H9 (cell line): ENCODE results near the gene OPN1SW. TPM values are rescaled to one million over a fixed set of nuclear protein-coding genes. Genes with fewer than 3 reads are reported as not detected.

Experiments
- DNase-seq: peaks from one replicate; pipeline ENCODE4 v3.0.0-alpha.2; 2017
- H2AFZ ChIP-seq: one replicate; pipeline ENCODE4 v1.6.1; 2013; ENCODE audit warnings: mild to moderate bottlenecking, low read length, control low read depth, moderate library complexity
- H2AK5ac ChIP-seq: 2 replicates; pipeline ENCODE4 v1.6.1; 2013; ENCODE audit warnings: low read length, control low read depth, mixed read lengths; ENCODE audit not compliant: insufficient read length
- H2BK120ac ChIP-seq: one replicate; pipeline ENCODE4 v1.6.1; 2013; ENCODE audit warnings: low read depth, mild to moderate bottlenecking, low read length, control low read depth, inconsistent platforms; ENCODE audit not compliant: poor library complexity, severe bottlenecking
- H2BK12ac ChIP-seq: 2 replicates; pipeline ENCODE4 v1.6.1; 2013; ENCODE audit warnings: low read length, control low read depth, mixed read lengths, low read depth; ENCODE audit not compliant: insufficient read length
- H2BK15ac ChIP-seq: 2 replicates; pipeline ENCODE4 v1.6.1; 2013; ENCODE audit warnings: low read depth, low read length, control low read depth
- H2BK20ac ChIP-seq: one replicate; pipeline ENCODE4 v1.6.1; 2013; ENCODE audit warnings: low read depth, mild to moderate bottlenecking, low read length, control low read depth, inconsistent platforms; ENCODE audit not compliant: poor library complexity, severe bottlenecking
- H2BK5ac ChIP-seq: 2 replicates; pipeline ENCODE4 v1.6.1; 2013; ENCODE audit warnings: low read length, control low read depth, mixed read lengths; ENCODE audit not compliant: insufficient read length
- H3K14ac ChIP-seq: 2 replicates; pipeline ENCODE4 v1.6.1; 2013; ENCODE audit warnings: low read length, control low read depth; ENCODE audit not compliant: insufficient read depth
- H3K18ac ChIP-seq: 2 replicates; pipeline ENCODE4 v1.6.1; 2013; ENCODE audit warnings: low read depth, mild to moderate bottlenecking, mixed read lengths, low read length, control low read depth; ENCODE audit not compliant: insufficient read length
- H3K23ac ChIP-seq: 2 replicates; pipeline ENCODE4 v1.6.1; 2013; ENCODE audit warnings: low read length, control low read depth, mixed read lengths, low read depth; ENCODE audit not compliant: insufficient read length
- H3K23me2 ChIP-seq: 2 replicates; pipeline ENCODE4 v1.6.1; 2013; ENCODE audit warnings: low read depth, mild to moderate bottlenecking, mixed read lengths, low read length, control low read depth; ENCODE audit not compliant: insufficient read length, poor library complexity, severe bottlenecking
- H3K27ac ChIP-seq: 2 replicates; pipeline ENCODE4 v1.5.1; 2013; ENCODE audit warnings: low read length, control low read depth, mixed read lengths, low read depth; ENCODE audit not compliant: insufficient read length
- H3K27me3 ChIP-seq: 2 replicates; pipeline ENCODE4 v1.6.1; 2013; ENCODE audit warnings: low read length, control low read depth, inconsistent platforms; ENCODE audit not compliant: insufficient read depth
- H3K4ac ChIP-seq: 2 replicates; pipeline ENCODE4 v1.6.1; 2013; ENCODE audit warnings: low read depth, mild to moderate bottlenecking, control low read depth, inconsistent platforms, low read length, moderate library complexity
- H3K4me1 ChIP-seq: 2 replicates; pipeline ENCODE4 v1.6.1; 2013; ENCODE audit warnings: low read length, control low read depth, inconsistent platforms; ENCODE audit not compliant: insufficient read depth
- H3K4me2 ChIP-seq: 2 replicates; pipeline ENCODE4 v1.6.1; 2013; ENCODE audit warnings: low read length, control low read depth, mixed read lengths; ENCODE audit not compliant: insufficient read length, insufficient read depth
- H3K56ac ChIP-seq: 2 replicates; pipeline ENCODE4 v1.6.1; 2013; ENCODE audit warnings: low read depth, mild to moderate bottlenecking, mixed read lengths, low read length, control low read depth; ENCODE audit not compliant: insufficient read length
- H3K79me1 ChIP-seq: 2 replicates; pipeline ENCODE4 v1.6.1; 2013; ENCODE audit warnings: low read depth, mild to moderate bottlenecking, moderate library complexity, low read length, control low read depth, inconsistent platforms; ENCODE audit not compliant: insufficient read depth, poor library complexity, severe bottlenecking
- H3K79me2 ChIP-seq: 2 replicates; pipeline ENCODE4 v1.6.1; 2013; ENCODE audit warnings: low read length, control low read depth, inconsistent platforms; ENCODE audit not compliant: insufficient read depth
- H3K9ac ChIP-seq: 2 replicates; pipeline ENCODE4 v1.6.1; 2013; ENCODE audit warnings: low read length, control low read depth, mixed read lengths; ENCODE audit not compliant: insufficient read length; ENCODE audit errors: extremely low read depth
- H3K9me3 ChIP-seq: one replicate; pipeline ENCODE4 v1.6.1; 2013; ENCODE audit warnings: low read depth, low read length, inconsistent platforms; ENCODE audit not compliant: control insufficient read depth
- H3T11ph ChIP-seq: one replicate; pipeline ENCODE4 v1.6.1; 2013; ENCODE audit warnings: mild to moderate bottlenecking, low read length, control low read depth, inconsistent platforms
- H4K20me1 ChIP-seq: one replicate; pipeline ENCODE4 v1.6.1; 2013; ENCODE audit not compliant: control insufficient read depth, insufficient read length, insufficient read depth
- H4K5ac ChIP-seq: 2 replicates; pipeline ENCODE4 v1.6.1; 2013; ENCODE audit warnings: low read depth, mild to moderate bottlenecking, mixed read lengths, low read length, control low read depth; ENCODE audit not compliant: insufficient read length
- H4K8ac ChIP-seq: replicated peaks from 2 replicates; pipeline ENCODE4 v1.6.1; 2013; ENCODE audit warnings: low read length, control low read depth, mixed read lengths, low read depth; ENCODE audit not compliant: insufficient read length
- H4K91ac ChIP-seq: 2 replicates; pipeline ENCODE4 v1.6.1; 2013; ENCODE audit warnings: low read depth, mild to moderate bottlenecking, moderate library complexity, mixed read lengths, low read length, control low read depth; ENCODE audit not compliant: insufficient read length
- H3K27ac Mint-ChIP-seq, 3 experiments: 2 replicates in 2 of 3; 3 replicates in 1 of 3; pipeline ENCODE4 v1.8.0; 2020 to 2021; ENCODE audit warnings: mixed read lengths in 3 of 3, mild to moderate bottlenecking in 1 of 3, moderate library complexity in 1 of 3
- H3K27me3 Mint-ChIP-seq: 2 replicates; pipeline ENCODE4 v1.8.0; 2021; ENCODE audit warnings: low read depth, mild to moderate bottlenecking, moderate library complexity, mixed read lengths
- H3K36me3 Mint-ChIP-seq, 3 experiments: 2 replicates in 2 of 3; 3 replicates in 1 of 3; pipeline ENCODE4 v1.8.0; 2020 to 2021; ENCODE audit warnings: low read depth in 3 of 3, mixed read lengths in 3 of 3; ENCODE audit not compliant: insufficient read depth in 1 of 3
- H3K4me1 Mint-ChIP-seq, 2 experiments: 2 replicates each; pipeline ENCODE4 v1.8.0; 2020; ENCODE audit warnings: mixed read lengths in 2 of 2
- H3K4me3 Mint-ChIP-seq, 2 experiments: 2 replicates in 1 of 2; 3 replicates in 1 of 2; pipeline ENCODE4 v1.8.0; 2020 to 2021; ENCODE audit warnings: mild to moderate bottlenecking in 2 of 2, mixed read lengths in 2 of 2, moderate library complexity in 1 of 2
- H3K9me3 Mint-ChIP-seq, 2 experiments: 2 replicates in 1 of 2; 3 replicates in 1 of 2; pipeline ENCODE4 v1.8.0; 2020; ENCODE audit warnings: mild to moderate bottlenecking in 2 of 2, mixed read lengths in 2 of 2, moderate library complexity in 1 of 2
- WGBS: extraction: QIAGEN DNeasy Blood & Tissue Kit; methylation state at CpG from one replicate; pipeline ENCODE4 v1.1.7; 2013; ENCODE audit warnings: missing lambda C conversion rate, low lambda C conversion rate, mixed read lengths; ENCODE audit not compliant: insufficient read length; ENCODE audit errors: extremely low coverage; 5-methylcytosine and 5-hydroxymethylcytosine counted together
- total RNA-seq: library from RNA; stranded (reverse); gene quantifications from 2 replicates; pipeline ENCODE4 v1.2.1, GENCODE V29; 2021
- TF ChIP-seq, protein P1 (sequence below): fragments of 200-600 bp; sonication (generic); conservative IDR thresholded peaks from 3 replicates; pipeline ENCODE4 v1.8.0; 2021; ENCODE audit warnings: antibody characterized with exemption, mild to moderate bottlenecking

Gene OPN1SW
- total RNA-seq, 1 experiment from 2014 or later: not detected

DNA sequence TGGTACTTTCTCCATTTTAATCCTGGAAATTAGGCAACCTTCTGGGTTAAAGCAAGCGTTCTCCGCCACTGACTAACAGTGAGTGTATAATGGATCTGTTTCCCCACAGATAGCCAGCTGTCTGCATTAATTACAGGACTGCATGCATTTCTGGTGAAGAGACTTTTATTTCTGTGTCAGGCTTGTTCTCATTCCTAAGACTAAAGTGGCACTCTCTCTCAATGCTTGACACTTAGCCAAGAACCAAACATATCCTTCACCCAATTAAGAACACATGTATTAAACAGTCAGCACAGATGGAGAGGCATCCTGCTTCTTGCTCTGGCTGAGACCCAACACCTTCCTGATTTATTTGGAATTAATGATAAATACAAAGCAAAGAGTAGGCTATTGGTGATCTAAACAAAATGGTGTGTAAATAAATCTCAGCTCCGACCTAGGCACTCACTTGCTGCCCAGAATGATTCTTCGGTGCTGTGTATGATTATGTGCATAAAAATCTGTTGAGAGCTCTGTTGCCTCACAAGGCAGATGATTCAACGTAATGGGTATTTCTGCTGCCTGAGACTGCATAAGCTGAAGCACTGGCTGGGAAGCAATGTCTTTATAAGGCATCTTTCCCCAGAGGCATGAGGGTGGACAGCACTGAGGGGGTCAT lies 19.6 kb downstream of the OPN1SW start:
- peaks cover 23 to 77% (median 67%) of the 10 kb centered on the region in 3 experiments; a peak in 6 of 7 replicates for H3K36me3 Mint-ChIP-seq
- no peak overlapping the region for H2BK15ac ChIP-seq
- H4K8ac ChIP-seq: no peak overlapping the region
- no peak overlapping the region for H4K5ac ChIP-seq
- H4K91ac ChIP-seq: no peak overlapping the region
- H3K4me1 Mint-ChIP-seq: no peaks in the 10 kb centered on the region
- no peaks in the 10 kb centered on the region for H3K4me1 ChIP-seq
- 0 out of 7 replicates have a peak overlapping the region, but pooled peaks of 1 of the 3 experiments have one; percentile 53 for H3K27ac Mint-ChIP-seq
- H2AFZ ChIP-seq: no peak overlapping the region
- no peak overlapping the region for H2BK12ac ChIP-seq
- no CpG with 5 or more reads among the region's 5 CpGs for WGBS
- no peak overlapping the region for H2BK20ac ChIP-seq
- H3K18ac ChIP-seq: no peak overlapping the region
- no peak overlapping the region for H2AK5ac ChIP-seq
- H3K27me3 ChIP-seq: no peaks in the 10 kb centered on the region
- H3K27me3 Mint-ChIP-seq: no peaks in the 10 kb centered on the region
- no peak overlapping the region for H2BK120ac ChIP-seq
- no peak overlapping the region for H3K14ac ChIP-seq
- H3T11ph ChIP-seq: no peak overlapping the region
- no peak overlapping the region for H3K56ac ChIP-seq
- no peak overlapping the region for H3K27ac ChIP-seq
- no peaks in the 10 kb centered on the region for H3K79me2 ChIP-seq
- H3K23ac ChIP-seq: no peak overlapping the region
- H4K20me1 ChIP-seq: no peaks in the 10 kb centered on the region
- H3K9ac ChIP-seq: no peak overlapping the region
- H3K9me3 Mint-ChIP-seq: no peaks in the 10 kb centered on the region
- H3K79me1 ChIP-seq: peaks cover 3% of the 10 kb centered on the region
- DNase-seq: no peak
- H3K9me3 ChIP-seq: no peaks in the 10 kb centered on the region
- H3K23me2 ChIP-seq: no peaks in the 10 kb centered on the region
- no peak overlapping the region for H3K4ac ChIP-seq
- H3K4me3 Mint-ChIP-seq: no peak overlapping the region
- TF ChIP-seq, protein P1, sequence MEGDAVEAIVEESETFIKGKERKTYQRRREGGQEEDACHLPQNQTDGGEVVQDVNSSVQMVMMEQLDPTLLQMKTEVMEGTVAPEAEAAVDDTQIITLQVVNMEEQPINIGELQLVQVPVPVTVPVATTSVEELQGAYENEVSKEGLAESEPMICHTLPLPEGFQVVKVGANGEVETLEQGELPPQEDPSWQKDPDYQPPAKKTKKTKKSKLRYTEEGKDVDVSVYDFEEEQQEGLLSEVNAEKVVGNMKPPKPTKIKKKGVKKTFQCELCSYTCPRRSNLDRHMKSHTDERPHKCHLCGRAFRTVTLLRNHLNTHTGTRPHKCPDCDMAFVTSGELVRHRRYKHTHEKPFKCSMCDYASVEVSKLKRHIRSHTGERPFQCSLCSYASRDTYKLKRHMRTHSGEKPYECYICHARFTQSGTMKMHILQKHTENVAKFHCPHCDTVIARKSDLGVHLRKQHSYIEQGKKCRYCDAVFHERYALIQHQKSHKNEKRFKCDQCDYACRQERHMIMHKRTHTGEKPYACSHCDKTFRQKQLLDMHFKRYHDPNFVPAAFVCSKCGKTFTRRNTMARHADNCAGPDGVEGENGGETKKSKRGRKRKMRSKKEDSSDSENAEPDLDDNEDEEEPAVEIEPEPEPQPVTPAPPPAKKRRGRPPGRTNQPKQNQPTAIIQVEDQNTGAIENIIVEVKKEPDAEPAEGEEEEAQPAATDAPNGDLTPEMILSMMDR: no peak
- H3K4me2 ChIP-seq: no peak overlapping the region
- no peak overlapping the region for H2BK5ac ChIP-seq
